Lower leg skin (tissue), 4 donors: Measurements from ENCODE around the gene QRFPR. TPM values are rescaled to one million over a fixed set of nuclear protein-coding genes. Genes with fewer than 3 reads are reported as not detected.

Experiments used
- DNase-seq, 2 donors: peaks; one replicate each; pipeline ENCODE4 v3.0.0-alpha.2; 2019; ENCODE audit warnings: low spot score in 2 of 2
- H3K4me3 ChIP-seq: fragments of 200-600 bp; sonication (generic); 2 replicates; pipeline ENCODE4 v1.5.1; 2017; ENCODE audit warnings: mild to moderate bottlenecking, low read depth; ENCODE audit not compliant: poor library complexity, severe bottlenecking
- CTCF ChIP-seq, 3 donors: fragments of 450-650 bp; IDR thresholded peaks; one replicate each; pipeline ENCODE4 v1.5.1; 2016; ENCODE audit warnings: antibody characterized with exemption in 3 of 3, mild to moderate bottlenecking in 3 of 3, moderate library complexity in 2 of 3
- POLR2A ChIP-seq, 2 donors: fragments of 450-650 bp; IDR thresholded peaks; one replicate each; pipeline ENCODE4 v1.6.1; 2016 to 2017; ENCODE audit warnings: antibody characterized with exemption in 2 of 2, mild to moderate bottlenecking in 1 of 2, moderate library complexity in 1 of 2
- WGBS, 2 donors: methylation state at CpG; one replicate each; pipeline ENCODE4 v1.1.5; 2018; 5-methylcytosine and 5-hydroxymethylcytosine counted together
- intact Hi-C: fragments of 100-400 bp; cut with DNase I; formaldehyde crosslinking; loops from one replicate; pipeline ENCODE4 v1.15.0; 2023; ENCODE audit warnings: low total_unique reads
- total RNA-seq, 4 donors: library from RNA; depleted of rRNA; stranded (reverse); fragments of >200 nt; gene quantifications; one replicate each; pipeline ENCODE4 v1.1.0, GENCODE V29; 2016

QRFPR gene
- total RNA-seq, 4 donors from 2014 or later, result not detected

- DNase-seq, result no peak
Observed at GRCh38 chr4:121397941-121398601, 17.3 kb upstream of the QRFPR start.

GRCh38 chr4:121397434-121397833 is 16.6 kb upstream of the QRFPR start:
- H3K4me3 ChIP-seq, result no peak overlapping the region
- WGBS, 2 donors, result 67 to 69% methylated on average over 3 of the region's 3 CpGs
- intact Hi-C loops, result no loop called here
- TF ChIP-seq CTCF (IDR thresholded peaks at IDR 0.05) (no peak), POLR2A (IDR thresholded peaks at IDR 0.05) (no peak)
- no peak for DNase-seq

More at GRCh38 chr4:121397941-121398601, 17.3 kb upstream of the QRFPR start:
- intact Hi-C loops, result no loop called here
- no peak overlapping the region for H3K4me3 ChIP-seq
- 85 to 86% methylated on average over 1 of the region's 1 CpG for WGBS, 2 donors
- no peak for TF ChIP-seq POLR2A (IDR thresholded peaks at IDR 0.05)
- TF ChIP-seq CTCF (IDR thresholded peaks at IDR 0.05), result no peak

GRCh38 chr4:121392426-121393086 is 11.7 kb upstream of the QRFPR start:
- intact Hi-C loops, result no loop called here
- H3K4me3 ChIP-seq, result no peak overlapping the region
- 63 to 67% methylated on average over 5 of the region's 5 CpGs for WGBS, 2 donors
- no peak for DNase-seq
- TF ChIP-seq POLR2A (IDR thresholded peaks at IDR 0.05), result no peak
- no peak for TF ChIP-seq CTCF (IDR thresholded peaks at IDR 0.05)

- no peak for DNase-seq
- TF ChIP-seq CTCF (IDR thresholded peaks at IDR 0.05) (no peak), POLR2A (IDR thresholded peaks at IDR 0.05) (no peak)
- intact Hi-C loops, result no loop called here
- 59 to 65% methylated on average over 2 of the region's 2 CpGs for WGBS, 2 donors
- H3K4me3 ChIP-seq, result no peak overlapping the region
Observed at GRCh38 chr4:121390335-121390734, 9.5 kb upstream of the QRFPR start.

- 78 to 85% methylated on average over 3 of the region's 3 CpGs for WGBS, 2 donors
- TF ChIP-seq CTCF (IDR thresholded peaks at IDR 0.05) (no peak), POLR2A (IDR thresholded peaks at IDR 0.05) (no peak)
- intact Hi-C loops, result no loop called here
- DNase-seq, result no peak
- no peak overlapping the region for H3K4me3 ChIP-seq
Observed at GRCh38 chr4:121379276-121379675, 1.5 kb downstream of the QRFPR start.
